HFF-Myc (cell line): ENCODE results near the gene RSPO1.

Experiments
- DNase-seq: peaks from one replicate; pipeline ENCODE4 v3.0.0-alpha.2; 2011; ENCODE audit warnings: low read depth; ENCODE audit errors: extremely low read depth
- H3K4me3 ChIP-seq: replicated peaks from 2 replicates; pipeline ENCODE4 v1.5.1; 2011; ENCODE audit warnings: low read depth, mild to moderate bottlenecking, control low read depth, low read length
- CTCF ChIP-seq: IDR thresholded peaks from 2 replicates; pipeline ENCODE4 v1.5.1; 2012; ENCODE audit warnings: mild to moderate bottlenecking, low read depth, low read length, control low read depth; ENCODE audit errors: missing control alignments

RSPO1 gene

GRCh38 chr1:37673920-37674319 is 39.2 kb upstream of the RSPO1 start:
- no peak for DNase-seq
- no peak for TF ChIP-seq CTCF
- H3K4me3 ChIP-seq, result no peak overlapping the region

GRCh38 chr1:37672136-37672870 is 37.6 kb upstream of the RSPO1 start:
- no peak for TF ChIP-seq CTCF
- no peak overlapping the region for H3K4me3 ChIP-seq
- DNase-seq, result no peak

- DNase-seq, result no peak
- H3K4me3 ChIP-seq, result no peak overlapping the region
- no peak for TF ChIP-seq CTCF
Measured at GRCh38 chr1:37671261-37671660, 36.6 kb upstream of the RSPO1 start.

- DNase-seq, result no peak
- H3K4me3 ChIP-seq, result no peak overlapping the region
- TF ChIP-seq CTCF, result no peak
Measured at GRCh38 chr1:37670133-37670532, 35.4 kb upstream of the RSPO1 start.

GRCh38 chr1:37667023-37667671 is 32.5 kb upstream of the RSPO1 start:
- DNase-seq, result no peak
- no peak overlapping the region for H3K4me3 ChIP-seq
- TF ChIP-seq CTCF, result no peak

GRCh38 chr1:37666241-37666867 is 31.7 kb upstream of the RSPO1 start:
- DNase-seq, result no peak
- H3K4me3 ChIP-seq, result no peak overlapping the region
- TF ChIP-seq CTCF, result no peak
